Neural cell (in vitro differentiated cells): ENCODE results near the gene REC114. TPM values are rescaled to one million over a fixed set of nuclear protein-coding genes. Genes with fewer than 3 reads are reported as not detected.
"Not testable (repeated sequence)": the region's sequence is repeated elsewhere in the genome, so short reads cannot be mapped to it uniquely, and the experiment has no call there.

ENCODE experiments used
- H2AFZ ChIP-seq: fragments of 200-600, 300-800 bp; sonication (generic), shearing (Covaris generic); 2 replicates; pipeline ENCODE4 v1.6.0; 2014; ENCODE audit warnings: low read depth, mild to moderate bottlenecking, antibody characterized with exemption, low read length, moderate library complexity
- H3F3A ChIP-seq: fragments of 200-600 bp; shearing (Covaris generic); 2 replicates; pipeline ENCODE4 v1.6.1; 2016; ENCODE audit warnings: mild to moderate bottlenecking, moderate library complexity, mixed read lengths, antibody characterized with exemption, low read length; ENCODE audit not compliant: insufficient read depth, poor library complexity, severe bottlenecking
- H3K27ac ChIP-seq: fragments of 200-600, 300-800 bp; sonication (generic), shearing (Covaris generic); 2 replicates; pipeline ENCODE4 v1.5.1; 2014; ENCODE audit warnings: mild to moderate bottlenecking, low read length, moderate library complexity
- H3K27me3 ChIP-seq: fragments of 300-800, 200-600 bp; sonication (generic), shearing (Covaris generic); 2 replicates; pipeline ENCODE4 v1.6.0; 2014; ENCODE audit warnings: mild to moderate bottlenecking, low read depth, low read length, moderate library complexity; ENCODE audit not compliant: insufficient read depth
- H3K36me3 ChIP-seq: fragments of 300-800, 200-600 bp; sonication (generic), shearing (Covaris generic); 2 replicates; pipeline ENCODE4 v1.5.1; 2014; ENCODE audit warnings: mild to moderate bottlenecking, antibody characterized with exemption, low read length, moderate library complexity; ENCODE audit not compliant: insufficient read depth
- H3K4me2 ChIP-seq: fragments of 300-800, 200-600 bp; sonication (generic), shearing (Covaris generic); 2 replicates; pipeline ENCODE4 v1.6.0; 2014; ENCODE audit warnings: mild to moderate bottlenecking, low read length
- H3K4me3 ChIP-seq: fragments of 300-800, 200-600 bp; sonication (generic), shearing (Covaris generic); 2 replicates; pipeline ENCODE4 v1.5.1; 2014; ENCODE audit warnings: mild to moderate bottlenecking, low read length, moderate library complexity
- H3K79me2 ChIP-seq: fragments of 200-600 bp; shearing (Covaris generic); replicated peaks from 2 replicates; pipeline ENCODE4 v1.6.0; 2014; ENCODE audit warnings: mild to moderate bottlenecking, low read length, moderate library complexity; ENCODE audit not compliant: insufficient read depth
- H3K9ac ChIP-seq: fragments of 300-800, 200-600 bp; sonication (generic), shearing (Covaris generic); 2 replicates; pipeline ENCODE4 v1.6.1; 2016; ENCODE audit warnings: mild to moderate bottlenecking, low read length, mixed read lengths
- H3K9me2 ChIP-seq: fragments of 200-600 bp; shearing (Covaris generic); 2 replicates; pipeline ENCODE4 v1.6.1; 2016; ENCODE audit warnings: mild to moderate bottlenecking, low read length, mixed read lengths; ENCODE audit not compliant: insufficient read depth
- H3K9me3 ChIP-seq: fragments of 200-600, 300-800 bp; sonication (generic), shearing (Covaris generic); 2 replicates; pipeline ENCODE4 v1.6.1; 2016; ENCODE audit warnings: mild to moderate bottlenecking, mixed run types, low read length, moderate library complexity, mixed read lengths
- H4K20me1 ChIP-seq: fragments of 200-600 bp; shearing (Covaris generic); 2 replicates; pipeline ENCODE4 v1.6.1; 2016; ENCODE audit warnings: mild to moderate bottlenecking, mixed run types; ENCODE audit not compliant: insufficient read depth
- CTCF ChIP-seq: fragments of 450-650 bp; IDR thresholded peaks from 2 replicates; pipeline ENCODE4 v1.5.1; 2014; ENCODE audit warnings: antibody characterized with exemption, mild to moderate bottlenecking, moderate library complexity; ENCODE audit not compliant: poor library complexity, severe bottlenecking
- EP300 ChIP-seq: fragments of 450-650 bp; conservative IDR thresholded peaks from 2 replicates; pipeline ENCODE4 v1.6.1; 2014; ENCODE audit warnings: antibody characterized with exemption, mild to moderate bottlenecking, moderate library complexity; ENCODE audit not compliant: poor library complexity, severe bottlenecking
- EZH2 ChIP-seq: fragments of 200-600, 300-800 bp; shearing (Covaris generic), sonication (generic); IDR thresholded peaks from 2 replicates; pipeline ENCODE4 v1.6.1; 2014; ENCODE audit warnings: antibody characterized with exemption, low read length, borderline replicate concordance, mild to moderate bottlenecking; ENCODE audit not compliant: insufficient read depth, poor library complexity, severe bottlenecking
- MXI1 ChIP-seq: fragments of 450-650 bp; conservative IDR thresholded peaks from 2 replicates; pipeline ENCODE4 v1.6.1; 2014; ENCODE audit warnings: antibody characterized with exemption, mild to moderate bottlenecking; ENCODE audit not compliant: poor library complexity, severe bottlenecking
- POLR2AphosphoS5 ChIP-seq: IDR thresholded peaks from 2 replicates; pipeline ENCODE4 v1.6.1; 2012
- RAD21 ChIP-seq: fragments of 450-650 bp; conservative IDR thresholded peaks from 2 replicates; pipeline ENCODE4 v1.6.1; 2014; ENCODE audit warnings: antibody characterized with exemption, mild to moderate bottlenecking, moderate library complexity
- REST ChIP-seq: IDR thresholded peaks from 2 replicates; pipeline ENCODE4 v1.6.1; 2012; ENCODE audit warnings: borderline replicate concordance
- SMC3 ChIP-seq: fragments of 450-650 bp; conservative IDR thresholded peaks from 2 replicates; pipeline ENCODE4 v1.6.1; 2014; ENCODE audit warnings: antibody characterized with exemption, mild to moderate bottlenecking, moderate library complexity; ENCODE audit not compliant: poor library complexity
- TAF1 ChIP-seq: IDR thresholded peaks from 2 replicates; pipeline ENCODE4 v1.6.1; 2012; ENCODE audit warnings: low read depth
- polyA plus RNA-seq: library from polyadenylated mRNA; depleted of rRNA; stranded (reverse); fragments of >200 nt; gene quantifications from 2 replicates; pipeline ENCODE4 v1.2.3, GENCODE V29; 2014

The REC114 gene
- polyA plus RNA-seq, 1 donor from 2014 or later, result not detected

DNA sequence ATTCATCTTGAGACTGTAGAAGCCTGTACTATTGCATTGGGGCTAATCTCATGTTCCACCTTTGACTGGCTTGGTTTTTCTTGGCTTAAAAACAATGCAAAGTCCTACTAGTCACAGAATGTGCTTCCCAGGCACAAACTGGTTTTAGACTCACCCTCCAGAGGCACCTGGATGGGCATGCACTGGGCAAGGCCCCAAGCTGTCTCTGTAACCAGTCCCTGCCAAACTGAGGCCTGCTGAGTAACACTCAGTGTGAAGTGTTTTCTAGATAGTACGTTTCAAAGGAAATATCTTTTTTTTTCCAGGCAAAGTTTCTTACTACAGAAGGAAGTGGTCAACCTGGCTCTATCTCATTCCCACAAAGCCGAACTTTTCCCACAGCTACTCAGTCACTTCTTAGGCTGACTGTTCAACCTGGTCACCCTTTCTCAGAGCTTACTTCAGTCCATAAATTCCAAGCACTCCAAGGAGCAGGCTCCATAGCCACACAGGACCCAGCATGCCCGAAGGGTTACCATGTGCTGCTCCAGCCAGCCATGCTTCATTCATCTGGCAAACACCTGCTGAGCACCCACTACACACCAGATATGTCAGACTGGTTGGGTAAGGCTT lies 132.8 kb downstream of the REC114 start:
- H3K27ac ChIP-seq, result no peak overlapping the region
- no peak overlapping the region for H3K4me3 ChIP-seq
- H3K4me2 ChIP-seq, result no peak overlapping the region
- H3K79me2 ChIP-seq, result no peaks in the 10 kb centered on the region
- H3K9me2 ChIP-seq, result no peaks in the 10 kb centered on the region
- H3K27me3 ChIP-seq, result no peaks in the 10 kb centered on the region
- H3K36me3 ChIP-seq, result peaks cover 13% of the 10 kb centered on the region
- TF ChIP-seq POLR2AphosphoS5, result no peak
- no peak for TF ChIP-seq TAF1
- TF ChIP-seq EZH2, result no peak
- TF ChIP-seq RAD21, result no peak
- TF ChIP-seq SMC3, result no peak
- TF ChIP-seq CTCF, result no peak
- no peak for TF ChIP-seq EP300
- TF ChIP-seq MXI1, result no peak
- no peak for TF ChIP-seq REST
- H4K20me1 ChIP-seq, result no peaks in the 10 kb centered on the region
- no peaks in the 10 kb centered on the region for H3F3A ChIP-seq
- no peak overlapping the region for H2AFZ ChIP-seq
- H3K9ac ChIP-seq, result no peak overlapping the region
- H3K9me3 ChIP-seq, result no peaks in the 10 kb centered on the region

DNA sequence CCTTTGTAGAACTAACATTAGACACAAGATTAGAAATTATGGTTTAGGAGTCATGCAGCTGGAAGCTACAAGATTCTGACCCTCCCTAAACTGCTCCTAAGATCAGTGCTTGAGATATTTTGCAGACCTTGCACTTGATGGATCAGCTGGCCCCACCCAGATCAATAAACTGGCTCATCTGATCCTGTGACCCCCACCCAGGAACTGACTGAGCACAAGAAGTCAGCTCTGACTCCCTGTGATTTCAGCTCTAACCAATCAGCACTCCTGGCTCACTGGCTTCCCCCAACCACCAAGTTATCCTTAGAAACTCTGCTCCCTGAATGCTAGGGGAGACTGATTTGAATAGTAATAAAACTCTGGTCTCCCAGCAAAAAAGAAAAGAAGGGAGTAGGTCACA lies 134.6 kb downstream of the REC114 start:
- not testable (repeated sequence) for H3K9me2 ChIP-seq, H3K4me3 ChIP-seq, H3K9me3 ChIP-seq, H2AFZ ChIP-seq, H3K36me3 ChIP-seq, H4K20me1 ChIP-seq, H3K9ac ChIP-seq, H3K27ac ChIP-seq, H3K4me2 ChIP-seq, H3K79me2 ChIP-seq, H3K27me3 ChIP-seq, H3F3A ChIP-seq

GRCh38 chr15:73578026-73578425 lies 135.1 kb downstream of the REC114 start:
- Histone ChIP-seq H3F3A (no peaks in the 10 kb centered on the region), H3K79me2 (no peaks in the 10 kb centered on the region), H3K4me2 (no peak overlapping the region), H3K36me3 (peaks cover 8% of the 10 kb centered on the region), H3K27ac (no peak overlapping the region), H3K9me3 (no peaks in the 10 kb centered on the region), H3K9me2 (no peaks in the 10 kb centered on the region), H3K27me3 (no peaks in the 10 kb centered on the region), H4K20me1 (no peaks in the 10 kb centered on the region), H3K9ac (no peak overlapping the region), H2AFZ (no peak overlapping the region), H3K4me3 (no peak overlapping the region)
- no peak for TF ChIP-seq POLR2AphosphoS5
- TF ChIP-seq TAF1, result no peak
